ENCODE measurements around the gene ARMC12.

- TF ChIP-seq POLR2A (IDR thresholded peaks at IDR 0.05) (no peak), CTCF (IDR thresholded peaks at IDR 0.05) (no peak)
These were observed 43.9 kb downstream of the ARMC12 start, which contains the start of gene CLPSL1 for GRCh38 chr6:35780719-35781118.

All from thyroid gland (tissue), 4 donors.